Measurements from ENCODE around the gene EVA1C.

DNA sequence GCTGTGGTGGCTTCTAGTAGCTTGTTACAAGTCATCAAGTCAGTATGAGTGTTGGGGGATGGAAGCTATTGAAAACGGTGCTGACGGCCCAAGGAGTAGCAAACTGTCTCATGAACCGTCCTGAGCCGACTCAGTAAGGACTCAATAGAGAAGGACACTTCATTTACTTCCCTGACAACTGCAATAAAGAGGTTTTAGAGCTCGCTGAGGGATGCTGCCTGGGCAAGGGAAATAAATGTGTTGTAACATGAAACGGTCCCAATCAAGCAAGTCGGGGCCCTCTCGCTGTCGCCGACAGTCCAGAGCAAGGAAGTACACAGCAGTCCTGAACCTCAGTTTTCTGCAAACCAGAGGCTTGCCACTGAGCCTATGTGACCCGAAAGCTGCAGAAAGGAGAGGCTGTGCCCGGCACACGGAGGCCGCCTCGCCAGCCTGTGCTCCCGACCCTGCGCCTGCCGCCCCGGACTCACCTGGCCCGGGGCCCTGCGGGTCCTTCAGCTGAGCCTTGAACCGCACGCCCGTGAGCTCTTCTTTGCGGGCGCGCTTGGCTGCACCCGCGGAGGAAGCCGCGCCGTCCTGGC is 20.1 kb upstream of the EVA1C start:
- TF ChIP-seq FOXP2 (optimal IDR thresholded peaks at IDR 0.05; ENCODE audit: control extremely low read depth, extremely low read length, insufficient read depth): no peak
- TF ChIP-seq EZH2 (IDR thresholded peaks at IDR 0.05): no peak

Measured in SK-N-MC (cell line).